WTC11 (cell line): ENCODE measurements around the gene SLC35F1. TPM values are rescaled to one million over a fixed set of nuclear protein-coding genes. Genes with fewer than 3 reads are reported as not detected.
A peak's percentile ranks its signal among the peaks of the same experiment; 100 is the strongest.
"Not testable (repeated sequence)": the region's sequence is repeated elsewhere in the genome, so short reads cannot be mapped to it uniquely, and the experiment has no call there.

Experiments used
- ATAC-seq: fragments of 200-7000 bp; cut with Tn5 transposase; 2 replicates; pipeline ENCODE4 v1.10.0; 2021; ENCODE audit warnings: mild to moderate bottlenecking, moderate library complexity
- CTCF ChIA-PET: fragments of 300-600 bp; sonication (Branson Sonifier 250); formaldehyde crosslinking; loops from one replicate; lab custom pipeline; 2021; ENCODE audit warnings: antibody characterized with exemption; lab: Charles Lee
- POLR2A ChIA-PET: fragments of 350-600 bp; sonication (Branson Sonifier 250); formaldehyde crosslinking; loops from one replicate; lab custom pipeline; 2021; ENCODE audit warnings: antibody characterized with exemption; lab: Charles Lee
- DNase-seq: peaks from one replicate; pipeline ENCODE4 v3.0.0; 2021; ENCODE audit warnings: low spot score
- H3K27ac Mint-ChIP-seq: 2 replicates; pipeline ENCODE4 v1.8.0; 2021; ENCODE audit warnings: mixed read lengths
- H3K27me3 Mint-ChIP-seq: 2 replicates; pipeline ENCODE4 v1.8.0; 2021; ENCODE audit warnings: low read depth, mild to moderate bottlenecking, moderate library complexity, mixed read lengths
- H3K36me3 Mint-ChIP-seq: 2 replicates; pipeline ENCODE4 v1.8.0; 2021; ENCODE audit warnings: mixed read lengths
- H3K4me1 Mint-ChIP-seq: 2 replicates; pipeline ENCODE4 v1.8.0; 2022; ENCODE audit warnings: mixed read lengths
- H3K4me3 Mint-ChIP-seq: 2 replicates; pipeline ENCODE4 v1.8.0; 2021; ENCODE audit warnings: mild to moderate bottlenecking, moderate library complexity, mixed read lengths
- H3K9me3 Mint-ChIP-seq: 2 replicates; pipeline ENCODE4 v1.8.0; 2021; ENCODE audit warnings: mixed read lengths
- ATF2 ChIP-seq: sonication (generic); formaldehyde crosslinking; IDR thresholded peaks from 2 replicates; pipeline ENCODE4 v1.8.1; 2022; ENCODE audit warnings: low read depth, missing genetic modification reagents, borderline replicate concordance
- CREM ChIP-seq: sonication (generic); formaldehyde crosslinking; IDR thresholded peaks from 2 replicates; pipeline ENCODE4 v1.8.1; 2022; ENCODE audit warnings: mild to moderate bottlenecking, missing genetic modification reagents, moderate library complexity
- E2F5 ChIP-seq: sonication (generic); formaldehyde crosslinking; IDR thresholded peaks from 2 replicates; pipeline ENCODE4 v1.8.1; 2022; ENCODE audit warnings: mild to moderate bottlenecking, moderate library complexity, missing genetic modification reagents
- ELF4 ChIP-seq: sonication (generic); formaldehyde crosslinking; IDR thresholded peaks from 2 replicates; pipeline ENCODE4 v1.8.1; 2022; ENCODE audit warnings: low read depth, mild to moderate bottlenecking, moderate library complexity, missing genetic modification reagents
- EMX1 ChIP-seq: fragments of 250-450 bp; sonication (Bioruptor Pico); IDR thresholded peaks from 2 replicates; pipeline ENCODE4 v1.8.0; 2021; ENCODE audit warnings: mild to moderate bottlenecking
- ETV6 ChIP-seq: sonication (generic); formaldehyde crosslinking; IDR thresholded peaks from 2 replicates; pipeline ENCODE4 v1.8.1; 2022; ENCODE audit warnings: mild to moderate bottlenecking, missing genetic modification reagents
- GRHL2 ChIP-seq: fragments of 250-450 bp; sonication (Bioruptor Pico); IDR thresholded peaks from 2 replicates; pipeline ENCODE4 v1.8.0; 2022; ENCODE audit warnings: mild to moderate bottlenecking, moderate library complexity; ENCODE audit not compliant: insufficient replicate concordance, severe bottlenecking
- GTF2I ChIP-seq: fragments of 250-450 bp; sonication (Bioruptor Pico); conservative IDR thresholded peaks from 2 replicates; pipeline ENCODE4 v1.4.0; 2021; ENCODE audit warnings: mild to moderate bottlenecking
- JAZF1 ChIP-seq: fragments of 250-450 bp; sonication (Bioruptor Pico); IDR thresholded peaks from 2 replicates; pipeline ENCODE4 v1.9.0; 2021; ENCODE audit warnings: moderate library complexity, mild to moderate bottlenecking, inconsistent platforms
- MXD4 ChIP-seq: fragments of 250-450 bp; sonication (Bioruptor Pico); IDR thresholded peaks from 2 replicates; pipeline ENCODE4 v1.8.0; 2021; ENCODE audit warnings: mild to moderate bottlenecking, moderate library complexity, borderline replicate concordance
- NR2C2 ChIP-seq: sonication (generic); formaldehyde crosslinking; IDR thresholded peaks from 2 replicates; pipeline ENCODE4 v1.8.0; 2022; ENCODE audit warnings: mild to moderate bottlenecking, missing genetic modification reagents
- SMAD3 ChIP-seq: sonication (generic); formaldehyde crosslinking; IDR thresholded peaks from 2 replicates; pipeline ENCODE4 v1.8.0; 2022; ENCODE audit warnings: missing genetic modification reagents, mild to moderate bottlenecking, borderline replicate concordance
- ZMAT4 ChIP-seq: fragments of 250-450 bp; sonication (Bioruptor Pico); IDR thresholded peaks from 2 replicates; pipeline ENCODE4 v1.9.0; 2021; ENCODE audit warnings: mild to moderate bottlenecking
- ZNF219 ChIP-seq: sonication (generic); formaldehyde crosslinking; IDR thresholded peaks from 2 replicates; pipeline ENCODE4 v1.8.0; 2023; ENCODE audit warnings: missing genetic modification reagents, mild to moderate bottlenecking, borderline replicate concordance
- ZNF281 ChIP-seq: sonication (generic); formaldehyde crosslinking; IDR thresholded peaks from 2 replicates; pipeline ENCODE4 v1.8.0; 2023; ENCODE audit warnings: mild to moderate bottlenecking, missing genetic modification reagents
- ZNF416 ChIP-seq: fragments of 250-450 bp; sonication (Bioruptor Pico); IDR thresholded peaks from 2 replicates; pipeline ENCODE4 v1.9.0; 2021; ENCODE audit warnings: mild to moderate bottlenecking, inconsistent platforms
- ZNF671 ChIP-seq: fragments of 250-450 bp; sonication (Bioruptor Pico); IDR thresholded peaks from 2 replicates; pipeline ENCODE4 v1.8.0; 2021; ENCODE audit warnings: mild to moderate bottlenecking
- total RNA-seq: library from RNA; stranded (reverse); gene quantifications from 3 replicates; pipeline ENCODE4 v1.2.3, GENCODE V29; 2021
- TF ChIP-seq, protein P1 (sequence below): sonication (generic); formaldehyde crosslinking; IDR thresholded peaks from 2 replicates; pipeline ENCODE4 v1.8.0; 2022; ENCODE audit warnings: mild to moderate bottlenecking, missing genetic modification reagents
- TF ChIP-seq, protein P2 (sequence below): sonication (generic); formaldehyde crosslinking; IDR thresholded peaks from 2 replicates; pipeline ENCODE4 v1.8.1; 2023; ENCODE audit warnings: mild to moderate bottlenecking, missing genetic modification reagents, moderate library complexity
- TF ChIP-seq, protein P3 (sequence below): fragments of 250-450 bp; sonication (Bioruptor Pico); conservative IDR thresholded peaks from 2 replicates; pipeline ENCODE4 v1.9.0; 2021; ENCODE audit warnings: mild to moderate bottlenecking

The SLC35F1 gene
- total RNA-seq, 1 experiment from 2014 or later = 11.0 TPM

- POLR2A ChIA-PET = no interaction called here
Observed at GRCh38 chr6:118017301-118017848, 110.3 kb downstream of the SLC35F1 start.

GRCh38 chr6:118023771-118024170, 116.7 kb downstream of the SLC35F1 start:
- Mint-ChIP-seq H3K27ac (no peak overlapping the region), H3K9me3 (0 out of 2 replicates have a peak, but pooled peaks cover 5% of the 10 kb centered on the region), H3K4me3 (no peak overlapping the region), H3K27me3 (no peaks in the 10 kb centered on the region), H3K4me1 (no peaks in the 10 kb centered on the region), H3K36me3 (no peaks in the 10 kb centered on the region)
- TF ChIP-seq ELF4 (CRISPR knock-in tag) (no peak), ZNF281 (CRISPR knock-in tag) (no peak), JAZF1 (CRISPR knock-in tag) (no peak), SMAD3 (CRISPR knock-in tag) (no peak), EMX1 (no peak), ETV6 (CRISPR knock-in tag) (no peak), GTF2I (CRISPR knock-in tag) (no peak)
- TF ChIP-seq, protein P1, sequence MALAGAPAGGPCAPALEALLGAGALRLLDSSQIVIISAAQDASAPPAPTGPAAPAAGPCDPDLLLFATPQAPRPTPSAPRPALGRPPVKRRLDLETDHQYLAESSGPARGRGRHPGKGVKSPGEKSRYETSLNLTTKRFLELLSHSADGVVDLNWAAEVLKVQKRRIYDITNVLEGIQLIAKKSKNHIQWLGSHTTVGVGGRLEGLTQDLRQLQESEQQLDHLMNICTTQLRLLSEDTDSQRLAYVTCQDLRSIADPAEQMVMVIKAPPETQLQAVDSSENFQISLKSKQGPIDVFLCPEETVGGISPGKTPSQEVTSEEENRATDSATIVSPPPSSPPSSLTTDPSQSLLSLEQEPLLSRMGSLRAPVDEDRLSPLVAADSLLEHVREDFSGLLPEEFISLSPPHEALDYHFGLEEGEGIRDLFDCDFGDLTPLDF = no peak
- DNase-seq = no peak
- ChIA-PET POLR2A (no interaction called here), CTCF (no interaction called here)
- no peak for ATAC-seq

More at GRCh38 chr6:118017301-118017848, 110.3 kb downstream of the SLC35F1 start:
- TF ChIP-seq ATF2 (CRISPR knock-in tag) (no peak), E2F5 (no peak), ZMAT4 (CRISPR knock-in tag) (no peak), NR2C2 (CRISPR knock-in tag) (no peak)
- TF ChIP-seq, protein P2, sequence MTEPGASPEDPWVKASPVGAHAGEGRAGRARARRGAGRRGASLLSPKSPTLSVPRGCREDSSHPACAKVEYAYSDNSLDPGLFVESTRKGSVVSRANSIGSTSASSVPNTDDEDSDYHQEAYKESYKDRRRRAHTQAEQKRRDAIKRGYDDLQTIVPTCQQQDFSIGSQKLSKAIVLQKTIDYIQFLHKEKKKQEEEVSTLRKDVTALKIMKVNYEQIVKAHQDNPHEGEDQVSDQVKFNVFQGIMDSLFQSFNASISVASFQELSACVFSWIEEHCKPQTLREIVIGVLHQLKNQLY (CRISPR knock-in tag) = no peak
- Mint-ChIP-seq H3K27me3 (no peaks in the 10 kb centered on the region), H3K4me1 (no peaks in the 10 kb centered on the region), H3K9me3 (0 out of 2 replicates have a peak, but pooled peaks cover 4% of the 10 kb centered on the region), H3K27ac (no peak overlapping the region), H3K36me3 (no peaks in the 10 kb centered on the region), H3K4me3 (no peak overlapping the region)
- no peak for DNase-seq
- CTCF ChIA-PET = no interaction called here
- no peak for ATAC-seq

DNA sequence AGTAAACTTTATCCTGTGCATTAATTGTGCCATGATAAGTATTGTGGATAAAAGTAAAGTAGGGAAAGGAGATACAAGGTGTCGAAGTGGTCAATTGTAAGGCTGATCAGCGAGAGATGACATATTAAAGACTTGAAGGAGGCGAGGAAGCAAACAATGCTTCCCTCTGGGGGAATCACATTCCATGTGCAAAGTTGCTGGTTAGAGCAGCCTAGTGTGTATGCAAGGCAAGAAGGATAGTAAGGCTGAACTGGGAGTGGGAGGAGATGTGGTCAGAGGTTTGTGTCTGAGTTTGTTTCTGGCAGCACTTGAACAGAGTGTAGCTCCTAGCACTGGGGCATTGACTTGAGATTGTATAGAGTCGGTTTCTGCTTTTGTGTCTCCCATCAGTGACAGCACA, 122.9 kb downstream of the SLC35F1 start:
- H3K27ac Mint-ChIP-seq = no peak overlapping the region
- peaks cover 10% of the 10 kb centered on the region for H3K9me3 Mint-ChIP-seq
- H3K4me3 Mint-ChIP-seq = no peak overlapping the region
- DNase-seq (no peak), ATAC-seq (peak; percentile 56)
- no peaks in the 10 kb centered on the region for H3K27me3 Mint-ChIP-seq
- H3K4me1 Mint-ChIP-seq = no peaks in the 10 kb centered on the region
- POLR2A ChIA-PET = no interaction called here
- peaks cover 8% of the 10 kb centered on the region for H3K36me3 Mint-ChIP-seq
- CTCF ChIA-PET = no interaction called here
- TF ChIP-seq ZNF416 (CRISPR knock-in tag) = no peak
- TF ChIP-seq ZNF671 (CRISPR knock-in tag) = no peak
- TF ChIP-seq ZNF219 (CRISPR knock-in tag) = no peak
- TF ChIP-seq, protein P3, sequence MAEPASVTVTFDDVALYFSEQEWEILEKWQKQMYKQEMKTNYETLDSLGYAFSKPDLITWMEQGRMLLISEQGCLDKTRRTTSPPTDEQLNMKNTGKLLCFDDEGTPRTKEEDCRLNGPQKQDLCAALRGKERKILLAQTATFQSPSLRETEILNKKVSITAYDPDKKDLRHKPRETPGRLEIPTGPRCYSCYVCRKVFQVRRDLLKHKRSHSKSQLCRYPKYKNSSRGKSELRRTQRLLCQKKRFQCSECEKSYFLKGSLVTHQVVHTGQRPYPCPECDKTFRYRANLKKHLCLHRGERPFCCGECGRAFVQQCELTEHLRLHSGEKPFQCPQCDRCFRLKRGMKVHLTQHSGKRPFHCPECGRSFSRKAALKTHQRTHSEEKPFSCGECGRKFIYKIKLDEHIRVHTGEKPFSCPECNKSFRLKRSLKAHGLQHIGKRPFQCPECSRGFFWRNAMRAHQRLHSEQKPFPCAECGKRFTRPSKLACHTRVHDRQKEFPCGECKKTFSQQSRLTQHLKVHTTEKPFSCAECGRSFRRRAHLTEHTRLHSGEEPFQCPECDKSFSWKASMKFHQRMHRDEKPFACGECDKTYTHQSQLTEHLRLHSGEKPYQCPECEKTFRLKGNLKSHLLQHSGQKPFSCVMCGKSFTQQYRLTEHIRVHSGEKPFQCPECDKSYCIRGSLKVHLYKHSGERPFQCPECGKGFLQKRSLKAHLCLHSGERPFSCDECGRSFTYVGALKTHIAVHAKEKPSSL (CRISPR knock-in tag) = no peak
- TF ChIP-seq ETV6 (CRISPR knock-in tag) = no peak
- TF ChIP-seq MXD4 = no peak
- TF ChIP-seq CREM (CRISPR knock-in tag) = no peak
- TF ChIP-seq GRHL2 (CRISPR knock-in tag) = no peak
- TF ChIP-seq, all 79 proteins: peak for 0

DNA sequence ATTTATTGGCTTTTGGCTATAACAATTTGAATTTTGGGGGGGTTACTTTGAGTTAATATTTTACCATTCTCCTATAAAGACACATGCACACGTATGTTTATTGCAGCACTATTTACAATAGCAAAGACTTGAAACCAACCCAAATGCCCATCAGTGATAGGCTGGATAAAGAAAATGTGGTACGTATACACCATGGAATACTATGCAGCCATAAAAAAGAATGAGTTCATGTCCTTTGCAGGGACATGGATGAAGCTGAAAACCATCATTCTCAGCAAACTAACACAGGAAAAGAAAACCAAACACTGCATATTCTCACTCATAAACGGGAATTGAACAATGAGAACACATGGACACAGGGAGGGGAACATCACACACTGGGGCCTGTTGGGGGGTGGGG, 130.4 kb downstream of the SLC35F1 start:
- H3K27ac Mint-ChIP-seq, H3K4me3 Mint-ChIP-seq, H3K27me3 Mint-ChIP-seq, ATAC-seq, H3K4me1 Mint-ChIP-seq, DNase-seq, CTCF ChIA-PET, POLR2A ChIA-PET: not testable (repeated sequence)
- H3K9me3 Mint-ChIP-seq = peaks cover 25% of the 10 kb centered on the region
- H3K36me3 Mint-ChIP-seq = peaks cover 18% of the 10 kb centered on the region
